IMR-90 (cell line): ENCODE measurements around the gene MRPL40. TPM values are rescaled to one million over a fixed set of nuclear protein-coding genes. Genes with fewer than 3 reads are reported as not detected.

Experiments used
- ATAC-seq: fragments of 200-7000 bp; cut with Tn5 transposase; 2 replicates; pipeline ENCODE4 v1.9.1; 2020; ENCODE audit warnings: low read depth, mild to moderate bottlenecking, moderate library complexity
- BruUV-seq: library from RNA; stranded (reverse); fragments of 400-500 nt; replicated peaks from 2 replicates; lab custom pipeline; 2021; lab: Mats Ljungman, UMichigan
- CTCF ChIA-PET: fragments of 300-600 bp; formaldehyde crosslinking; extraction: SDS; loops from one replicate; lab custom pipeline; 2021; ENCODE audit warnings: antibody characterized with exemption; lab: Yijun Ruan, JAX
- POLR2A ChIA-PET: fragments of 300-600 bp; sonication (Branson Sonifier 250); formaldehyde crosslinking; loops from one replicate; lab custom pipeline; 2022; ENCODE audit warnings: antibody characterized with exemption; ENCODE audit not compliant: unreplicated experiment; lab: Charles Lee
- DNase-seq: peaks from one replicate; pipeline ENCODE4 v3.0.0; 2013
- H2AFZ ChIP-seq: replicated peaks from 2 replicates; pipeline ENCODE3; 2013; ENCODE audit warnings: low read length, mild to moderate bottlenecking; ENCODE audit not compliant: poor library complexity
- H2AK5ac ChIP-seq: 2 replicates; pipeline ENCODE4 v1.6.1; 2013; ENCODE audit warnings: low read depth, low read length, inconsistent platforms
- H2AK9ac ChIP-seq: replicated peaks from 2 replicates; pipeline ENCODE3; 2013; ENCODE audit warnings: mild to moderate bottlenecking, low read depth, low read length, moderate library complexity; ENCODE audit not compliant: poor library complexity
- H2BK120ac ChIP-seq: 2 replicates; pipeline ENCODE4 v1.6.1; 2013; ENCODE audit warnings: low read depth, low read length, inconsistent platforms
- H2BK15ac ChIP-seq: 3 replicates; pipeline ENCODE4 v1.6.1; 2013; ENCODE audit warnings: low read depth, low read length, inconsistent platforms
- H2BK20ac ChIP-seq: 2 replicates; pipeline ENCODE4 v1.6.1; 2013; ENCODE audit warnings: low read depth, mild to moderate bottlenecking, inconsistent platforms, low read length, moderate library complexity
- H2BK5ac ChIP-seq: 2 replicates; pipeline ENCODE4 v1.6.1; 2013; ENCODE audit warnings: mild to moderate bottlenecking, low read depth, low read length, inconsistent platforms; ENCODE audit not compliant: poor library complexity, severe bottlenecking
- H3K14ac ChIP-seq: replicated peaks from 2 replicates; pipeline ENCODE4 v1.6.1; 2013; ENCODE audit warnings: low read depth, low read length, inconsistent platforms
- H3K18ac ChIP-seq: 2 replicates; pipeline ENCODE4 v1.6.1; 2013; ENCODE audit warnings: low read depth, low read length, control low read depth
- H3K23ac ChIP-seq: 2 replicates; pipeline ENCODE4 v1.6.1; 2013; ENCODE audit warnings: low read depth, low read length, inconsistent platforms
- H3K27ac ChIP-seq: 2 replicates; pipeline ENCODE4 v1.5.1; 2013; ENCODE audit warnings: mild to moderate bottlenecking, control low read depth, low read length; ENCODE audit not compliant: insufficient read depth
- H3K27me3 ChIP-seq: 2 replicates; pipeline ENCODE4 v1.6.1; 2013; ENCODE audit warnings: low read length; ENCODE audit not compliant: control insufficient read depth, insufficient read depth
- H3K36me3 ChIP-seq: 2 replicates; pipeline ENCODE4 v1.6.1; 2013; ENCODE audit warnings: low read length, mixed read lengths; ENCODE audit not compliant: control insufficient read depth, insufficient read depth
- H3K4ac ChIP-seq: 2 replicates; pipeline ENCODE4 v1.6.1; 2013; ENCODE audit warnings: low read depth, low read length, inconsistent platforms
- H3K4me1 ChIP-seq: 2 replicates; pipeline ENCODE4 v1.6.1; 2013; ENCODE audit warnings: low read length, mixed read lengths; ENCODE audit not compliant: control insufficient read depth, insufficient read depth
- H3K4me2 ChIP-seq: 2 replicates; pipeline ENCODE4 v1.6.1; 2013; ENCODE audit warnings: low read depth, mild to moderate bottlenecking, control low read depth, low read length, moderate library complexity
- H3K4me3 ChIP-seq: 2 replicates; pipeline ENCODE4 v1.5.1; 2013; ENCODE audit warnings: low read depth, mild to moderate bottlenecking, control low read depth, low read length, moderate library complexity; ENCODE audit not compliant: insufficient read depth
- H3K56ac ChIP-seq: 2 replicates; pipeline ENCODE4 v1.6.1; 2013; ENCODE audit warnings: low read length, inconsistent platforms; ENCODE audit not compliant: insufficient read depth; ENCODE audit errors: extremely low read depth
- H3K79me1 ChIP-seq, 2 experiments: 2 replicates each; pipeline ENCODE4 v1.6.1; 2013; ENCODE audit warnings: low read length in 2 of 2, inconsistent platforms in 1 of 2, low read depth in 1 of 2
- H3K9ac ChIP-seq: 2 replicates; pipeline ENCODE4 v1.6.1; 2013; ENCODE audit warnings: low read depth, low read length, control low read depth
- H3K9me1 ChIP-seq: 2 replicates; pipeline ENCODE4 v1.6.1; 2013; ENCODE audit warnings: low read length, inconsistent platforms; ENCODE audit not compliant: insufficient read depth
- H3K9me3 ChIP-seq: 2 replicates; pipeline ENCODE4 v1.6.1; 2013; ENCODE audit warnings: low read length; ENCODE audit not compliant: control insufficient read depth, insufficient read depth
- H4K20me1 ChIP-seq: 2 replicates; pipeline ENCODE4 v1.6.1; 2013; ENCODE audit warnings: low read length, inconsistent platforms; ENCODE audit not compliant: insufficient read depth
- H4K5ac ChIP-seq: 2 replicates; pipeline ENCODE4 v1.6.1; 2013; ENCODE audit warnings: mild to moderate bottlenecking, low read depth, low read length, control low read depth
- H4K8ac ChIP-seq, 2 experiments: 2 replicates each; pipeline ENCODE4 v1.6.1; 2013; ENCODE audit warnings: low read depth in 2 of 2, low read length in 2 of 2, control low read depth in 1 of 2, inconsistent platforms in 1 of 2
- H4K91ac ChIP-seq: 2 replicates; pipeline ENCODE4 v1.6.1; 2013; ENCODE audit warnings: low read depth, low read length, inconsistent platforms; ENCODE audit not compliant: insufficient read depth
- FOS ChIP-seq: fragments of 150-350 bp; IDR thresholded peaks from 2 replicates; pipeline ENCODE4 v1.6.1; 2016; ENCODE audit warnings: low read depth, low read length
- WGBS, 2 experiments: methylation state at CpG; one replicate each; pipeline versions ENCODE4 v1.1.5 to v1.1.7; 2013; ENCODE audit warnings: missing lambda C conversion rate in 2 of 2; ENCODE audit not compliant: insufficient read length in 1 of 2; ENCODE audit errors: extremely low coverage in 2 of 2; 5-methylcytosine and 5-hydroxymethylcytosine counted together
- dilution Hi-C: fragments of 300-500 bp; cut with HindIII; formaldehyde crosslinking; loops from one replicate; pipeline ENCODE4 v1.14.3; 2018; ENCODE audit warnings: low sequenced_read_pairs; ENCODE audit not compliant: unreplicated experiment
- in situ Hi-C: fragments of 300-500 bp; cut with MboI; formaldehyde crosslinking; loops from 3 replicates; pipeline ENCODE4 v1.14.3; 2019; ENCODE audit warnings: low sequenced_read_pairs, inconsistent platforms, mixed read lengths
- intact Hi-C: fragments of 100-400 bp; cut with micrococcal nuclease; formaldehyde crosslinking; loops from 2 replicates; pipeline ENCODE4 v1.10.0; 2022
- polyA plus RNA-seq, 3 experiments: library from polyadenylated mRNA; depleted of rRNA; stranded (reverse); fragments of >200 nt; gene quantifications; 2 replicates each; pipeline ENCODE4 v1.2.3, GENCODE V29; 2012; ENCODE audit warnings: low replicate concordance in 1 of 3
- total RNA-seq: library from RNA; depleted of rRNA; stranded (reverse); fragments of >200 nt; gene quantifications from 2 replicates; pipeline ENCODE4 v1.2.3, GENCODE V29; 2012

MRPL40 gene
- total and polyA plus RNA-seq, 2 of the 4 experiments (the other 2 are of a cell fraction): 36.7 to 37.5 TPM

DNA sequence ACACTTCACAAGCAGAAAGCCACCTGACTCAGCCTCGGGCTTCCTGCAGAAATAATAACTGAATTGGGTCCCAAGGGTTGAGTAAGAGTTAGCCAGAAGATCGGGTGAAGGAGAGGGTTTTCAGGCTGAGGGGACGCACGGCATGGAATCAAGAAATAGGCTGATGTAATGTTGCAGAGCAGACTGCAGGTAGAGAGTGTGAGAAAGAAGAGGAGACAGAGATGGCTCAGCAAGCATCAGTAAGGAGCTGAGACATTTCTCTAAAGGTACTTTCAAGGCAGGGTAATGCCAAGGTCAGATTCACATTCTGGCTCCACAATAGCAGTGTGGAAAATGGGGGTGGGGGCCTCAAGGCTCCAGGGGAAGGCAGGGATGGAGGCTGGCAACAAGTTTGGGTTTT lies 19.4 kb upstream of the MRPL40 start:
- no peak overlapping the region for H2BK5ac ChIP-seq
- peaks cover 14% of the 10 kb centered on the region for H3K36me3 ChIP-seq
- BruUV-seq: no TSS peak
- H2BK20ac ChIP-seq: no peak overlapping the region
- no peak overlapping the region for H3K18ac ChIP-seq
- no peaks in the 10 kb centered on the region for H3K9me3 ChIP-seq
- H3K4me3 ChIP-seq: no peak overlapping the region
- no peak overlapping the region for H4K5ac ChIP-seq
- CTCF ChIA-PET: no interaction called here
- H2AFZ ChIP-seq: no peak overlapping the region
- no peaks in the 10 kb centered on the region for H3K27me3 ChIP-seq
- no peak overlapping the region for H2BK15ac ChIP-seq
- H3K9me1 ChIP-seq: peaks cover 14% of the 10 kb centered on the region
- no peak overlapping the region for H3K9ac ChIP-seq
- dilution Hi-C loops: no loop called here
- H3K14ac ChIP-seq: no peak overlapping the region
- ATAC-seq (no peak), DNase-seq (no peak)
- in situ Hi-C loops: no loop called here
- no peak overlapping the region for H2AK9ac ChIP-seq
- peaks cover 44% of the 10 kb centered on the region for H4K20me1 ChIP-seq
- peaks cover 37 to 82% of the 10 kb centered on the region in 2 experiments for H3K79me1 ChIP-seq
- H4K91ac ChIP-seq: no peak overlapping the region
- H2BK120ac ChIP-seq: no peak overlapping the region
- H2AK5ac ChIP-seq: no peak overlapping the region
- POLR2A ChIA-PET: no interaction called here
- peaks cover 3% of the 10 kb centered on the region for H3K4me1 ChIP-seq
- H3K4me2 ChIP-seq: no peak overlapping the region
- H3K23ac ChIP-seq: no peak overlapping the region
- no peak overlapping the region for H3K4ac ChIP-seq
- H3K27ac ChIP-seq: no peak overlapping the region
- no peak overlapping the region for H4K8ac ChIP-seq
- no peak for TF ChIP-seq FOS
- no CpG with 5 or more reads among the region's 4 CpGs for WGBS, 2 experiments
- intact Hi-C loops: no loop called here
- no peak overlapping the region for H3K56ac ChIP-seq
